22Rv1 (cell line): ENCODE data around the gene FRS2.
A peak's percentile ranks its signal among the peaks of the same experiment; 100 is the strongest.

ENCODE experiments used
- H3K27ac ChIP-seq: fragments of 450-650 bp; 2 replicates; pipeline ENCODE4 v1.5.1; 2017
- ZFX ChIP-seq: fragments of 450-650 bp; IDR thresholded peaks from 2 replicates; pipeline ENCODE4 v1.6.1; 2017; ENCODE audit warnings: antibody characterized with exemption, borderline replicate concordance
- TF ChIP-seq, protein P1 (sequence below): fragments of 450-650 bp; IDR thresholded peaks from 2 replicates; pipeline ENCODE4 v1.5.1; 2017; ENCODE audit warnings: mild to moderate bottlenecking

FRS2 gene, protein sequence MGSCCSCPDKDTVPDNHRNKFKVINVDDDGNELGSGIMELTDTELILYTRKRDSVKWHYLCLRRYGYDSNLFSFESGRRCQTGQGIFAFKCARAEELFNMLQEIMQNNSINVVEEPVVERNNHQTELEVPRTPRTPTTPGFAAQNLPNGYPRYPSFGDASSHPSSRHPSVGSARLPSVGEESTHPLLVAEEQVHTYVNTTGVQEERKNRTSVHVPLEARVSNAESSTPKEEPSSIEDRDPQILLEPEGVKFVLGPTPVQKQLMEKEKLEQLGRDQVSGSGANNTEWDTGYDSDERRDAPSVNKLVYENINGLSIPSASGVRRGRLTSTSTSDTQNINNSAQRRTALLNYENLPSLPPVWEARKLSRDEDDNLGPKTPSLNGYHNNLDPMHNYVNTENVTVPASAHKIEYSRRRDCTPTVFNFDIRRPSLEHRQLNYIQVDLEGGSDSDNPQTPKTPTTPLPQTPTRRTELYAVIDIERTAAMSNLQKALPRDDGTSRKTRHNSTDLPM

DNA sequence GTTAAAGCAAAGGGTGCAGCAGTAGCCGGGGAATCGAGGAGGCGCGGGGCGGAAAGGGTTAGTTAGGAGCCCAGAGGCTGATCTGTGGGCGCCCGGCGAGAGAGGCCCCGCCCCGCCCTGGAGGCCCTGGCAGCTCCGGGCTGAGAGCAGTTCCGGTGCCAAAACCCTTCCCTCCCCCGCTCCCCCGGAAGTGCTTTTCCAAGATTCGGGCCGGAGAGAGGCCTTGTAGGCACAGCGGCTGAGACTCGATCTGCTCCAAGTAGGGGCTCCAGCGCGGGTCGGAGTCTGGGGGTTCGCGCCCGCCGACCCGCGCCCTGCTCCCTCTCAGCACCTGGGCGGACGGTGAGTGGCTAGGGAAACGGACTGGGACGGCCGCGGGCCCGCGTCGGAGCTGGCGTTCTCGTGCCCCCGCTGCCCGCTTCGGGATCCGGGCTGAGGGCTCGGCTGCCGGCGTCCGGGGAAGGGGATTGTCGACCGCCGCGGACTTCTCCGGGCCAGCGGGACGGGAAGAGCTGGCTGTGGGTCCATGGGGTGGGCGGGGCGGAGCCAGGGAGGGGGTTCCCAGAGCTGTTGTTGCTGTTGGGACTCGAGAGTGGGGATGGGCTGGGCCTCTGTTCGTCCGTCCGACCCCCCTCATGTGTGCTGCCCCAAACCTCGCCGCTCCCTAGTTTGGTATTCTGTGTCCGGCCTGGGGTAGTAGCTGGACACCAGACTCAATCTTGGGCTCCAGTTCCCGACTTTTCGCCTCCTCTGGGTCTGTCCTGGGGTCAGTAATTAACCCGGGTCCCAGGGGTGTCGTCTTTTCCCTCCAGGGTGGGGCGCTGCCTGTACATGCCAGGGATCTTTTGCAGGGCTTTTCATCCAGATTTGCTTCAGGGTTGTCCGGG lies at the start of gene FRS2:
Gene FRS2 (plus strand): TSS at position 200 of the 887 bp plus-strand sequence. CDS start 98,643 bp downstream, outside the sequence.
- H3K27ac ChIP-seq = peak within 1 kb of the TSS; percentile 59
- TF ChIP-seq, protein P1, sequence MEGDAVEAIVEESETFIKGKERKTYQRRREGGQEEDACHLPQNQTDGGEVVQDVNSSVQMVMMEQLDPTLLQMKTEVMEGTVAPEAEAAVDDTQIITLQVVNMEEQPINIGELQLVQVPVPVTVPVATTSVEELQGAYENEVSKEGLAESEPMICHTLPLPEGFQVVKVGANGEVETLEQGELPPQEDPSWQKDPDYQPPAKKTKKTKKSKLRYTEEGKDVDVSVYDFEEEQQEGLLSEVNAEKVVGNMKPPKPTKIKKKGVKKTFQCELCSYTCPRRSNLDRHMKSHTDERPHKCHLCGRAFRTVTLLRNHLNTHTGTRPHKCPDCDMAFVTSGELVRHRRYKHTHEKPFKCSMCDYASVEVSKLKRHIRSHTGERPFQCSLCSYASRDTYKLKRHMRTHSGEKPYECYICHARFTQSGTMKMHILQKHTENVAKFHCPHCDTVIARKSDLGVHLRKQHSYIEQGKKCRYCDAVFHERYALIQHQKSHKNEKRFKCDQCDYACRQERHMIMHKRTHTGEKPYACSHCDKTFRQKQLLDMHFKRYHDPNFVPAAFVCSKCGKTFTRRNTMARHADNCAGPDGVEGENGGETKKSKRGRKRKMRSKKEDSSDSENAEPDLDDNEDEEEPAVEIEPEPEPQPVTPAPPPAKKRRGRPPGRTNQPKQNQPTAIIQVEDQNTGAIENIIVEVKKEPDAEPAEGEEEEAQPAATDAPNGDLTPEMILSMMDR = peak; percentile 47
- TF ChIP-seq ZFX = peak; percentile 95

DNA sequence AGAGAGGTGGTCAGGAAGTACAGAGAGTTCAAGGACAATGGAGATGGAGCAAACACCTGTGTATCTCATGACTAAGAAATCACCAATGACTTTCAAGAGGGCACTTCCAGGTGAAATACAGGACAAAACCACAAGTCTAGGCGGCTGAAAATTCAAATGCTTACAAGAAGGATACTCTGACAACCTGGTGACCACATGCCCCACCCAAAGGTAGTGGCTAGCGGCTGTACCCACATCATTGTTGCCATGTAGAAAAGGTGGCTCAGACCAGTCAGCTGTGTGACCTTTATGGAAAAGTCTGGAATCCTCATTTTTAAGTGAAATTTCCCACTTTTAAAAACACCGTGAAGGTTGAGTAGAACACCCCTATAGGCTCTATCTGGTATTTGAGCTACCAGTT lies 48.6 kb upstream of the FRS2 start:
- no peak overlapping the region for H3K27ac ChIP-seq
- TF ChIP-seq ZFX = no peak
- TF ChIP-seq, protein P1 = no peak

DNA sequence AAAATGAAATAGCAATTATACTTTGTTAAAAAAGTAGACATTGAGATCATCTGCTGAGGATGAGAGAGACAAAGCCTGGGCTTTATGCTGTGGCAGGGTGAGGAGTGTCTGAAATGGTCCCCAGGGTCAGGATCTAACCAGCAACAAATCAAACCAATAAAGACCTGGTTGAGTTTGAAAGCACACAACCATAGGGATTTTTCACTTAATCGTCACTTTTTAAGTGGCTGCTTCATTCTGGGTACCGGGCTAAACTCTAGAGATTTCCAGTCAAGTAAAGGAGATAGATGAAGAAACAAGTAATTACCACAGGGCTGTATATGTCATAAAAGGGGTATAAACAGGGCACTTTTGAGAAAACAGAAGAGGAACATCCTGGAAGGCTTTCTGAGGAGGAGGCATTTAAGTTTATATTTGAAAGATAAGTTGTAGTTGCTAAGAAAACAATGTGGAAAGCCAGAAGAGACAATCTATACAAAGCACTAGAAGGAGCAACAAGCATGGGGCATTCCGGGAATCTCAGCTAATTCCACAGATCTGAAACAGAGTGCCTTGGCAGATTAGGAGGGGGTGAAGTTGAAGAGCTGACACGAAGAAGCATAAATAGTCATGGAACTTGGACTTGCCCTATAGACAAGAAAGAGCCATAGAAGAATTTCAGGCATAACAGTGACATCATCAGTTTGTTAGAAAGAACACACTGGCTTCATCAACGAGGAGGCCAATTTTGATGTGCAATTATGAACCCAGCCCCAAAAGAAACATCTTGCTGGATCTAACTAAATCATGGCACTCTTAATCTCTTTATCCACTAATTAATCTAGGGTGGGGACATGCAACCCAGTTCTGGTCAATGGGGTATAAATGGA lies 46.9 kb upstream of the FRS2 start:
- no peak overlapping the region for H3K27ac ChIP-seq
- no peak for TF ChIP-seq ZFX
- TF ChIP-seq, protein P1 = no peak

DNA sequence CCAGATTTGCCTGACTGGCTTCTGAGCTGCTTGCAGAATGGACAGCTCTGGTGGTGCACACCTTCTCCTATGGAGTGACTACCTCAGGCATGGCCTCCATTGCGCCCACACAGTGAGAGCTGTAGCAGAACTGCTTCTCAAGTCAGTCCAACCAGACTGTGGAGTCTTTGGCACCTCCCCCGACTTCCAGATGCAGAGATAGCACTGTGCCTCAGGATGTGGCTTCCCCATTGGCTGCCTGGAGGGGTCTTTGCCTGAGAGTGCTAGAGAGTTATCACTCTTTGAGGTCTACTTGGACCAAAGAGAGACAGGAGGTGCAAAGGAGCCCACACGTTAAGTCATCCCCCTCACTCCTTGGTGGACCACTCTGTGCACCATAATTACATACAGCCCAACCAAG lies 44.8 kb upstream of the FRS2 start:
- TF ChIP-seq, protein P1 = no peak
- TF ChIP-seq ZFX = no peak
- H3K27ac ChIP-seq = no peak overlapping the region

DNA sequence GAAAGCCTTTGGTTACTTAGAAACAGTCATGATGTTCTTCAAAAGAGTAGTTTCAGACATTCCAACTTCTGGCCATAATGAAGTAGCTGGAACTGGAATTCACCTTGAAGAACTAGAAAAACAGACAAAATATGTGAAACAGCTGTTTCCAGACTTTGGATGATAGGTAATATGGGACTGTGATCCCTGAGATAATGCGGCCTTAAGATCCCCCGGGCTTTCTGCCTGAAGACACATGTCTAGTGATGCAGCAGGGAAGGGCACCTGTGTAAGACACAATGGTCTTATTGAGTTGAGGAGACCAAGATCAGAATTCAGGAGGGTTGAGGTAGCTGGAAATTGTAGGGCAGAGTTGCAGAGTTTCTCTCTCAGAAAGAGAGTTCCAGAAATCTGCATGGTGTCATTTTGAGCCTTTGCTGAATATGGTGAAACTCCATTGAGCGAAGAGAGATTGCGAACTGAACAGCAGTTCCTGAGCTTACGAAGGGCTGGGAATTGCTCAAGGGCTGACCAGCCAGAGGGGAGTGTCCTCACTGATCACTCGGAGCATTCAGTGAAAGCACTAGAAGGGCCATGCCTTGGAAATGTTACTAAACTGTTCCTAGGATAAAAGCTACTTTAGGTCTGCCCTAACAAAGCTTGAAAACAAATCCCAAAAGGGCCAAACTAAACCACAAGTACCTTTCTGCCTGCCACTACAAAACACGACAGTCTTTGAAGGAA lies 41.7 kb upstream of the FRS2 start:
- H3K27ac ChIP-seq = no peak overlapping the region
- no peak for TF ChIP-seq ZFX
- TF ChIP-seq, protein P1 = no peak

DNA sequence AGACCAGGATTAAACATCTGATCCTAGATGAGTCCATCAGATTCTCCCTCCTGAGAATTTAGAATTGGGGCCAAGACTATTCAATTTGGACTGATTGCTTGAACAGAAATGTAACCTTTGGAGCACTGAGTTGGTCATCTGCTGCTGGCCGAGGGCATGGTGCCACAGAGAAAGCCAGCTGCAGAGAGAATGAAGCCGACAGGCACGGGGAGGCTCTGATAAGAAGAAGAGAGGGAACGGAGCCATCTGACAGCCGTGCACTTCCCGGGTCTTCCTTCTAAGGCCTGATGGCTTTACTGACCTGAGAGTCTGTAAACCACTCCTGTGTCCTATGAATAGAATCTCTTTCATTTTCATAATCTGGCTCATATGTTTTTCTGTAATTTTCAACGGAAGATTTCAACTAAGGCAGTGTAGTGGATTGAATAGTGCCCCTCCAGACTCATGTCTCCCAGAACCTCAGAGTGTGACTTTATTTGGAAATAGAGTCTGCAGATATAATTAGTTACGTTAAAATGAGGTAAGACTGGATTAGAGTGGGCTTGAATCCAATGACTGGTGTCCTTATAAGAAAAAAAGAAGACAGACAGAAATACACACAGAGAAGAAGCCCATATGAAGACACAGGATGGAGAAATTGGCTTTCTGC lies 39.1 kb upstream of the FRS2 start:
- TF ChIP-seq, protein P1 = no peak
- no peak for TF ChIP-seq ZFX

More for the DNA sequence above, 39.1 kb upstream of the FRS2 start:
- no peak overlapping the region for H3K27ac ChIP-seq
